ENCODE measurements around the gene UNC50.
"Not testable (repeated sequence)": the region's sequence is repeated elsewhere in the genome, so short reads cannot be mapped to it uniquely, and the experiment has no call there.

The UNC50 gene

DNA sequence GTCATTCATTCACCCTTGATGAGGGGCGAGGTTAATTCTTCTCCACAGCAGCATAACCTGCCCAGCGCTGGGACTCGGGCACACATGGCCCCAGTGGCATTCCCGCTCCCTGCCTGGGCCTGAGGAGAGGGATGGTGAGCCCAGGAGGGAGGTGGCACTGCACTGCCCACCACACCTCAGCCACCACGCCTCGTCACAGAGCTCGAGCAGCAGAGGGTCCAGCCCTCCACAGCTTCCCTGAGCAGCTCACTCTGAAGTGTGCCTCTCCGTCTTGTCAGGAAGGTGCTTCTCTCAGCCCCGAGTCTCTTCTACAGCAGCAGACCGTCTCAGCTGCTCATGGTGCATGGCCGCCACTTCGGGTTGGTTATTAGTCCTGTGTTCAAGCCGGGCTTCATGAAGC, 35.0 kb upstream of the UNC50 start:
- no peak for DNase-seq (ENCODE audit: extremely low read depth in 1 of 2, low read depth in 1 of 2)

DNA sequence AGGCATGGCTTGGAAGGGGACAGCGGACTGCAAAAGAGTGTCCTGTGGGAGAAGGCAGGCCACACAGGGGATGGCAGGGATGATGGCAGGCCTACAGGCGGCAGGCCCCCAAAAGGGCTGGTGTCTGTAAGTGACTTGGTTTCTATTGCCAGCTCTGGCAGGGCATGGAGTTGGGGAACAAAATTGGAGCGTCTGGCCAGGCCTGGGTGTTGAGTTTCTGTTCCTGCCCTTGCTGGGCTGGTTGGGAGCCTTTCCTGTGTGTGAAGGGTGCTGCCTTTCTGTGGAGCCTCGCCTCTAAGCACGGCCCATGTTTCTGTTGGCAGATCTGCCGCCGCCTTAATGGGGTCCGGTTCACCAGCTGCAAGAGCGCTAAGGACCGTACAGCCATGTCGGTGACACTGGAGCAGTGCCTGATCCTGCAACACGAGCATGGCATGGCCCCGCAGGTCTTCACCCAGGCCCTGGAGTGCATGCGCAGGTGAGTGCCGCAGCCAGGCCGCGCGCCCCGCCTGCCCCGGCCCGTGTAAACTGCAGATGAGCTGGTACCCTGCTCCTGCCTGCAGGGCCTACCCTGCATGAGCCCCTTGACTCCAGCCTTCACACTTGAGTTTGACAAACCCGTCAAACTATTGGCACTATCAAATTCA, 31.6 kb upstream of the UNC50 start:
- no peak for DNase-seq (ENCODE audit: extremely low read depth in 1 of 2, low read depth in 1 of 2)

DNA sequence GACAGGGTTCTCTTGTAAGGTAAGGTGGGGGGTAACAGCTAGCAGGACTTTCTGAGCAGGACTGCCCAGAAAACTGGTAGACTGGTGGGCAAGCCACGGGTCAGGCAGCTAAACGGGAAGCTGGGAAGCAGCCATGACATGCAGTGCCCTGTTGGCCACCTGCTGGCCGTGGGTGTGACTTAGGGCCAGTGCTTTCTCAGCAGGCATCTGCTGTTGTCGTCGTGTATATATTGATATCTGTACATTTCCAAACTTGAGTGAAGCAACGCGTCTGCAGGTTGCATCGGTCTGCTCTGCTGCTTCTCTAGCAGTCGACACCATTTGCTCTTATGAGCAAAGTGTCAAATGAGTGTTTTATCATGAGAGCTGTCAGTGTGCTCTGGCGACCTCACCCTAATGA, 31.1 kb upstream of the UNC50 start:
- no peak for DNase-seq (ENCODE audit: extremely low read depth in 1 of 2, low read depth in 1 of 2)

DNA sequence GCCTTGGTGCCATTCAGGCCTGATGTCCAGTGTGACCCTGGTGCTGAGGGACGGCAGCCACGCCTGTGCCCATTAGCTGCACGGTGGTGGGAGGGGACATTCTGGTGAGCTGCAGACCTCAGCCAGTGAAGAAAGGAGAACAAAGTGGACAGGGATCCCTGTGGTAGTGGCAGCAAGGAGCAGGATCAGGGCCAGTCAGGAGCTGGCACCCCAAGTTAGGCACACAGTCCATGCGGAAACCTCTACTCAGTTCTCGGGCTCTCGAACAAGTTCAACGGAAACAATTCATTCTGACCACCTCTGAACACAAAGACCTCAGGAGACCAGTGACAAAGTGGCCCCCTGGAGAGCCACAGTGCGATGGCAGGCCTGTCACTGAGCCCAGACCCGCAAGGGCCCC, 30.2 kb upstream of the UNC50 start:
- no peak for DNase-seq (ENCODE audit: extremely low read depth in 1 of 2, low read depth in 1 of 2)

DNA sequence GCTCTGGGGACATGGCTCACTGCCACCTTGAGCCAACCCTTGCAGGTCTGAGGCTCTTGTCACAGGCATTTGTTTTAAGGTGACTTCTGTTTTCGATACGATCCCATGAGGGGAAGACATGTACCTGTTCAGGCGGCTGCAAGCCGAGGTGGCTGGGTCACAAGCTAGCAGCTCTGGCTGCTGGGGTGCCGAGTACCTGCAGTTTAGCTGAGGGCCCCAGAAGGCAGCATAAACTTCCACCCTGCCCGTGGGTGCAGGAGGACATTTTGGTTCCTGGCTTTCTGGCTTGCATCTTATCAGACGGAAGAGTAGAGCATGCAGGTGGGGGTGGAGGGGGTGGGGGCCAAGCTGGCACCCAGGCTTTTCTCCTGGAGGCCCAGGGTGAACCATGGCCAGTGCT, 28.5 kb upstream of the UNC50 start:
- no peak for DNase-seq (ENCODE audit: extremely low read depth in 1 of 2, low read depth in 1 of 2)

DNA sequence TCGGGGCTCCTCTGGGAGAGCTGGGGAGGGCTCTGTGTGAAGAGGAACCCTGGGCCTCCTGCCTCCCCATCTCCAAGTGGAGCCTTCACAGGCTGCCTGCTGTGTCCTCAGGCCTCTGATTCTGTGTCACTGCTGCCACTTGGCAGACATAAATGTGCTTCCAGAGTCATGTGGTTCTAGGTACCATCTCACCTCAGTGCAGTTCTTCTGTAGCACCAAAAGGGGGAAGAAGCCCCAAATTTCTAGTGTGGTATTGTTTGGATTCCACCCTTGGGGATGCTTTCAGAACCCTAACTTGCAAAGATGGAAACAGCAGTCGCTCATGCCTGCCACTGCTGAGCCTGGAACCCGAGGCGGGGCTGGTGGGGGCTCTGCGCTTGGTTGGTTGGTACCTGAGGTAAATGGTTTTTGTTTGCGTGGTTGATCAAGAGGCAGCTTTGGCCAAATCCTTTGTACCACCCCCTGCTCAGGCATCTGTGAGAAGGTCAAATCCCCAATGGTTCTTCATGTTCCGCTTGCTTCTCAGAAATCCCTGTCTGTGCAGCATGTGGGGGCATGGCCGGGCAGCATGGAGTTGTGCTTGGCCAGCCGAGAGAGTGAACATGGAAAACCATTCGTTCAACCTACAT, 27.6 kb upstream of the UNC50 start:
- DNase-seq (ENCODE audit: extremely low read depth in 1 of 2, low read depth in 1 of 2), result no peak

DNA sequence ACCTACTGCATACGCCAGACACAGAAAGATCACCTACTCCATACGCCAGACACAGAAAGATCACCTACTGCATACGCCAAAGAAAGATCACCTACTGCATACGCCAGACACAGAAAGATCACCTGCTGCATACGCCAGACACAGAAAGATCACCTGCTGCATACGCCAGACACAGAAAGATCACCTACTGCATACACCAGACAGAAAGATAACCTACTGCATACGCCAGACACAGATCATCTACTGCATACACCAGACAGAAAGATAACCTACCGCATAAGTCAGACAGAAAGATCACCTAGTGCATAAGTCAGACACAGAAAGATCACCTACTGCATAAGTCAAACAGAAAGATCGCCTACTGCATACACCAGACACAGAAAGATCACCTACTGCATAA, 25.9 kb upstream of the UNC50 start:
- DNase-seq (ENCODE audit: extremely low read depth in 1 of 2, low read depth in 1 of 2), result no peak

DNA sequence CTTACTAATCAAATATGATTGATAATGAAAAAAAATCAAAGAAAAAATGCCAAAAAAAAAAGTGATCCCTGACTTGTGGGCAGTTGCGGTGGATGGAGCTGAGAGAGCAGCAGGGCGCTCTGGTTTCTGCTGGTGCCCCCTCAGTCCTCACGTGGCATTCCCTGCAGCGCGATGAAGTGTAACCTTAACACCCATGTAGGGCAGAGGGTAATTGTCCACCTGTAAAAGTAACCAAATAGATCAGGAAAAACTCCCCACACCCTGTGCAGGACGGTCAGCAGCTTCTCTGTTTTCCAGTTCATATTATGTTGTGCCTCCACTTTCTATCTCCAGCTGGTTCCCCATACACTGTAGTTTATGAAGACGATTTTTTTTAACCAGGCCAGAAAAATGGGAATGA, 25.1 kb upstream of the UNC50 start:
- no peak for DNase-seq (ENCODE audit: extremely low read depth in 1 of 2, low read depth in 1 of 2)

DNA sequence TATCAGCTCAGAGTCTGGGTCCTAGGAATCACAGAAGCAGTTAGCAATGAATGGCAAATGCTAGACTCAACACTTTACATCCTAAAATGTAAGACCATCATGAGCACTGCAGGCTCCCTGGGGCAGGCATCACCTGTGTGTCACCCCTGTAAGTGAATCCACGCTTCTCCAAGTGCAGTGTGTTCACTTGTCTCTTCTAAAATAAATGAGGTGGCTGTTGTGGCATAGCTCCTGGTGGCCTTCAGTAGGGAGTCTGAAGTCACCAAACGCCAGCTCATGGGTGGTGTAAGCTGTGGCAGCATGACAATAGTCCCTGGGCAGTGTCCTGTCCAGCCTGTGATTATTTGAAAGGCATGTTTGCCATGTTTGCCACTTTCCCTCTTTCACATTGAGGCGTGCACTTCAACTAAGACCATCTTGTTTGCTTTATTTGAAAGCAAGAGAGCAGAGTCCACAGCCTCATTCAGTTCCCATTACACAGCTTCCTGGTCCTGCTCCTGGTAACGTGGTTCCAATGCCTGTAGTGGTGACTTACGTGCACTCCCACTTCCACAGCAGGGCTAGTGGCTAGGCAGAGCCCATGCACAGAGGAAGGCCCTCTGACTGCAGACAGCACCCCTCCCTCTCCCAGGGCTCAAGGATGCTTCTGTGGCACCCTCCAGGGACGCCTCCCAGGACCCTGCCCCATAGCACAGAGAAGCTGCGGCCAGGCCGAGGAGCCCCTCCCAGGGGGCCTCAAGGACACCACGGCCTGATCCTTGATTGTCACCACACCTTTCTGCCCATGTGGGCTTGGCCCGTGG, 24.4 kb upstream of the UNC50 start:
- DNase-seq (ENCODE audit: extremely low read depth in 1 of 2, low read depth in 1 of 2), result no peak

DNA sequence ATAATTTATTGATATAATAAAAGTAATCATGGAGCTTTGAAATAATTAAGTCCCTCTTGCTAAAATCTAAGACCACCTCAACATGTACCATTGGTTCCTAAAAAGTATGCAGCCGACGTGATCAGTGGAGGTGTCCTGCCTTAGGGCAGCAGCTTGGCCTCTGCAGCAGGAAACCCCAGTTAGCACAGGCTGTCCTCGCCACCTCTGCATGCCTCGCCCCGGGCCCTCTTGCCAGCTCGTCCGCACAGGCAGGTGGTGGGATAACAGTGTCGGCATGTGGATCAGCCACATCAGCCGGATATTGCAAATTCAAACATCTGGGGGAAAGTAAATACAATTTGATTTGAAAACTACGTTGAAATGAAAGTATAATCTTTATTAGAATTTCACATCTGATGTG, 23.0 kb upstream of the UNC50 start:
- no peak for DNase-seq (ENCODE audit: extremely low read depth in 1 of 2, low read depth in 1 of 2)

DNA sequence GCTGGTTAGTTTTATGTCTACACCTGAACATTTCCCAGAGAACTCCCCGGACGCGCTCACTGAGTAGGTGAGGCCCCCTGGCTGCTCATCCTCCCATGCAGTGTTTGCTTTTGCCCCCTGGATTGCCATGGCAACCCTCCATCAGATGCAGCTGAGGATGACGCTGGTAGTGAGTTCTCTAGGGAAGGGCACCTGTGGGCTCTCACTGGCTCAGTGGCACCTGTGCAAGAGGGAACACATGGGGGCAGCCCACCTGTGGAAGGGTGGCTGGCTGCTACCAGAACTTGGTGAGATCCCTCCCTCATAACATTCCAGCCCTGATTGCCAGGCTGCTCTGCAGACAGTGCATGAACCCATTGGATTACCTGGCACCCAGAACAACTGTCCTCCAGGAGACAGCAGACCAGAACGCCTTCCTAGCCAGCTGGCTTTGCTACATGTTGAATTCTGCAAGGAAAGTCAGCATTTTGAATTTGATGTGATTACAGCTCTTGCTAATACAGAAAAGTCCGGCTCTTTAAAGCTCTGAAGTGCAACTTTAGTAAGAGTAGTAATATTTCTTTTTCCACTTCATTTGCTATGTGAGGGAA, 21.7 kb upstream of the UNC50 start:
- no peak for DNase-seq (ENCODE audit: extremely low read depth in 1 of 2, low read depth in 1 of 2)

DNA sequence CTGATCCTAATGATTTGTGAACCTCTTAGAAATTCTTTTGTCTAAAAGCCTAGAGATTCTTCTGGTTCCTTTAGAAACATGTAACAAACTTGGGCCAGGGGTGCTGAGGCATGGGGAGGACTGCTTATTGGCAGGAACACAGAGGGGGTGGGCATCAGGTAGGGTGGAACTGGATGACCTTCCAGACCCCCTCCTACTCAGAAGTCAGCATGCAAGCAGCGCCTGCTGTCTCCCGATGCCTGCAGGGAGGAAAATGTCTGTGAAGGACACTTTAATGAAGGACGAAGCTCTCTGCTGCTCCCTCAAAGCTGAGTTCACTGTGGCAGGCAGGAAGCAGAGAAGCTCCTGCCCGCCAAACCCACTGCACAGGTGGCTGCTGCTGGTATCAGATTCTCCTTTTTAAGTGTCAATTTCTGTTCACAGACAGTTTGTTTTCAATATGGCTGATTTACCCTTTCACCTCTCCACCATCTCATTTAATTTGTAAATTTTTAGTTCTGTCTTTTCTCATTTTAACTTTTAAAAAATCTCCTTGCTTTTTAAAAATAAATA, 19.4 kb upstream of the UNC50 start:
- no peak for DNase-seq (ENCODE audit: extremely low read depth in 1 of 2, low read depth in 1 of 2)

DNA sequence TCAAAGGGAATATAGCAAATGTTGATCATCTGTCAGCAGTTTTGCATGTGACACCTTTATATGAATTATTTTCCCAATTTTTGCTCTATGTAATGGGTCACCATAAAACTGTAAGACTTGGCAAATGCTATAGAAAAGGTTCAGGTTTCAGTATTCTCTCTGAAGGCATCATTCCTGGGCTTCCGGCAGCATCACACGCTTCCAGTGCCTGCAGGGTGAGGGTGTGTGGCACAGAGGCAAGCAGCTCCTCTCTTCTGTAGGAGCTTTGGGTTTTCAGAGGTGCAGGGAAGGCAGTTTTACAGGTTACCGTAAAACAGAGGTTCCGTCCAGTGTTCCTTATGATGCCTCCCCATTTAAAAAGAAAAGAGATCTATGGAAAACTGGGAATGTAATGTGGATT, 18.9 kb upstream of the UNC50 start:
- no peak for DNase-seq (ENCODE audit: extremely low read depth in 1 of 2, low read depth in 1 of 2)

DNA sequence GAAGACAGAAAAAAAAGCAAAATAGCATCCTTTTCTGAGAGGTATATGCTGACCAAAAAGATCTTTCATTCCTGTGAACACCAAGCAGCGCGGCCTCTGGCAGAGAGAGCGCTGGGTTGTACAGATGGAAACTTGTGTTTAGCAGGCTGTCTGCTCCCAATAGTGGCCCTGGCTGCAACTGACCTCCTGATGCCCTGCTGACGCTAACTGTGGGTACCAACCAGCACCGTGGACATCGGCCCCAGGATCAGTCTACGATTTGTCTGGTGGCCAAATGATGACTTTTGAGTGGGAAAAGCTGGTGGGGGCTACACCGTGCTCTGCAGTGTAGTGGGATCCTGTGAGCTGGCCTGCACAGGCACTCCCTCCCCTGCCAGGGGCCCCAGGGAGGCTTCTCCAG, 15.8 kb upstream of the UNC50 start:
- DNase-seq (ENCODE audit: extremely low read depth in 1 of 2, low read depth in 1 of 2), result no peak

DNA sequence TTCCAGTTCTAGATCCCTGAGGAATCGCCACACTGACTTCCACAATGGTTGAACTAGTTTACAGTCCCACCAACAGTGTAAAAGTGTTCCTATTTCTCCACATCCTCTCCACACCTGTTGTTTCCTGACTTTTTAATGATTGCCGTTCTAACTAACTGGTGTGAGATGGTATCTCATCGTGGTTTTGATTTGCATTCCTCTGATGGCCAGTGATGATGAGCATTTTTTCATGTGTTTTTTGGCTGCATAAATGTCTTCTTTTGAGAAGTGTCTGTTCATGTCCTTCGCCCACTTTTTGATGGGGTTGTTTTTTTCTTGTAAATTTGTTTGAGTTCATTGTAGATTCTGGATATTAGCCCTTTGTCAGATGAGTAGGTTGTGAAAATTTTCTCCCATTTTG, 13.7 kb upstream of the UNC50 start:
- not testable (repeated sequence) for DNase-seq (ENCODE audit: extremely low read depth in 1 of 2, low read depth in 1 of 2)

DNA sequence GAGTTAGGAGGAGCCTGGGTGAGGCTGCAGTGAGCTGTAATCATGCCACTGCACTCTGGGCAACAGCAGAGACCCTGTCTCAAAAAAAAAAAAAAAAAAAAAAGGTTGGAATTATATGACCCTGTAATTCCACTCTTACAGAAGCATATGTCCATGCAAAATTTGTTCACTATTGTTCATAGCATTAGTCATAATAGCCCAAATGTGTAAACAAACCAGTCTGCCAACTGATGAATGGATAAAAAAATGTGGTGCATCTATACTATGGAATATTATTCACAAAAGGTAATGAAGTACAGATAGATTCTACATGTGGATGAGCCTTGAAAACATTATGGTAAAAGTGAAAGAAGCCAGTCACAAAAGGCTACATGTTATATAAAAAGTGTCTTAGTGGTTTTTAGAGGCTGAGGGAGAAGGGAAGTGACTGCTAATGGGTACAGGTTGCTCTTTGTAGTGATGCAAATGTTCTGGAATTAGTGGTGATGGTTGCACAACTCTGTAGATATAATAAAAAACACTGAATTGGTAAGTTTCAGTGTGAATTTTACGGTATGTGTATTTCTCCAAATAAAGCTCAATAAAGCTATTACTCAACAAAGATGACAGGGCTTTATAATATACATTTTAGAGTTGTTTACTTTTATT, 9.5 kb upstream of the UNC50 start:
- no peak for DNase-seq (ENCODE audit: extremely low read depth in 1 of 2, low read depth in 1 of 2)

DNA sequence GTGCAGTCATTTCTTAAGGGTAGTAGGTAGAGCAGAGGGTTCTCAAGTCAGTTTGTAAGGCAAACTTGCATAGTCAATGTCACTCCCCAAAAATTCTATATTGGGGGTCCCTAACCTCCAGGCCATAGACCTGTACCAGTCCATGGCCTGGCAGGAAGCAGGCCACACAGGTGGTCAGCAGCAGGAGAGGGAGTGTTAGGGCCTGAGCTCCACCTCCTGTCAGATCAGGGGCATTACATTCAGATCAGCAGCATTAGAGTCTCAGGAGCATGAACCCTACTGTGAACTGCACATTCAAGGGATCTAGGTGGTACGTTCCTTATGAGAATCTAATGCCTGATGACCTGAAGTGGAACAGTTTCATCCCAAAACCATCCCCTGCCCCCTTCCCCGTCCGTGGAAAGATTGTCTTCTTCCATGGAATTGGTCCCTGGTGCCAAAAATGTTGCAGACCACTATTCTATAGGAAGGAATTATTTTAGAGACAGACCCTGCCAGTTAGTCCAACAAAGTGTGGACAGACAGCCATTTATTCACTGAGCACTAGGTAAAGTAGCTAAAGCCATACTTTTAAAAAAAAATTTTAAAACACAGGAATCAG, 6.8 kb upstream of the UNC50 start:
- DNase-seq (ENCODE audit: extremely low read depth in 1 of 2, low read depth in 1 of 2), result no peak

DNA sequence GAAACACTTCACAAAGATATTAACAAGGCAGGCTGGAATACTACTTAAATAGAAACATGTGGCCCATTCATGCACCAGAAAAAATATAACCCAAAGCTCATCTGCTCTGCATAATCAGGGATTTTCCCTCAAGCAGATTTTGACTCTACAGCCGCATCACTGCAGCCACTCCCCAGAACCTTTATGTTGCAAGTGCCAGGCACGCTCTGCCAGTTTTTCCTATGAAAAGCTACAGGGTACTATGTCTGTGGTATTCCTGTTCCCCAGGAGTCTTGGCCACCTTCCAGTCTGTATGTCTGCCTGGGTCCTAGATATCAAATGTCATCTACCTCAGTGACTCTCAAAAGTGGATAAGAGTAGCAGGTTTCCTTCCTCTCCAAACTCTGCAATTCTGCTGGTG, 3.8 kb upstream of the UNC50 start:
- DNase-seq (ENCODE audit: extremely low read depth in 1 of 2, low read depth in 1 of 2), result no peak

DNA sequence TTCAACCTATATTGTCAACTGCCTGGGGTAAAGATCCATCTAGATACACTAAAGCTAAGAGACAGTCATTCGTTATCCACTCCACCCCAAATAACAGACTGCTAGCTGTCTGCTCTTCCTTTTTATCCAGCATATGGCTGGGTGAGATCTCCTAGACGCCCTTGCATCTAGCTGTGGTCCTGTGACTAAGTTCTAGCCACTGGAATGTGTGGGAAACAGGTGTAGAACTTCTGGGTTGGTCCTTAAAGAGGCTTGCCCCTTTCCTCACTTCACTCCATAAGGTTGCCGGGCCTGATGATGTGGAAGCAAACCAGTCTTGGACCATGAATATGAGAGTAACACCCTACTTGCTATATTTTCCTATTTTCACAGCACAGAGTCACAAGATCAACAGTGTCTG, 3.3 kb upstream of the UNC50 start:
- DNase-seq (ENCODE audit: extremely low read depth in 1 of 2, low read depth in 1 of 2), result no peak

DNA sequence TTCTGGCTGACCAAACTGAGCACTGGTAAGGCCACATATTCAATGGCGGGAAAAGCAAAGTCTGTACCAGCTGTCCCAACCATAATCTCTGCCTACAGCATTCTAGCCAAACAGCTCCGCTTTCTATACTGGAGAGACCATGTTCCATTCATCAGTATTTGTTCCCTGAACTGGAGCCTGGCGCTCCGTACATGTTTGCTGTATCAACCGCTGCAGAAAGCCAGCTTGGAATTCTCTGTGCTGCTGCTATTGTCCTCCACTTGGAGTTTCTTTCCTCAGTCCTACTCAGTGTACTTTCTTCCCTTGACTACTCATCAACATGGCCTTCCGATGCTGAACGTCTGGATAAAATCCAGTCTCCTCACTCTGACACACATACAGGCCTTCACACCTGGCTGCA, 2.0 kb upstream of the UNC50 start:
- DNase-seq (ENCODE audit: extremely low read depth in 1 of 2, low read depth in 1 of 2), result no peak

DNA sequence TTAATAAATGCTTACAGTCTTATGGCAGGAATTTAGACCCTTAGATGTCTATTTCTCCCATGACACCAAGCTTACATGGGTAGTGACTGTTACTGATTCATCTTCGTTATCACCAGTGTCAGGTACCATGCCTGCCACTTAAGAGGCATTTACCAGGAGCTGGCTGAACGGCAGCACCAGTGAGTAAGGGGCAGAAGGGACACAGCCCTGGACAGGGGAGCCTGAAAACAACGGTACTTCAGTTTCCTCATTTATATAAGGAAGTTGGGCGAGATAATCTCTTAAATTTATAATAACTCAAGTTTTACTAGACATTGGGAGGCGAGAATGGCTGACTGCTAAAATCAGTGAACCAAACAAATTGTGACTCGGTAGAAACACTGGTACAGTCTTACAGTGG, 1.3 kb upstream of the UNC50 start:
- DNase-seq (ENCODE audit: extremely low read depth in 1 of 2, low read depth in 1 of 2), result no peak

All from activated CD8-positive, alpha-beta memory T cell treated with anti-CD3 and anti-CD28 coated beads for 1 hour (primary cell).